ENCODE results near the gene ATP1B3. TPM values are rescaled to one million over a fixed set of nuclear protein-coding genes. Genes with fewer than 3 reads are reported as not detected.
"Not testable (repeated sequence)": the region's sequence is repeated elsewhere in the genome, so short reads cannot be mapped to it uniquely, and the experiment has no call there.

ATP1B3 gene
- total RNA-seq, 2 donors from 2014 or later = 93.6 to 194 TPM

- Mint-ChIP-seq H3K9me3 (no peaks in the 10 kb centered on the region), H3K4me1 (no peaks in the 10 kb centered on the region), H3K27me3 (no peaks in the 10 kb centered on the region), H3K27ac (no peak overlapping the region), H3K4me3 (no peak overlapping the region), H3K36me3 (ENCODE audit: low read depth) (peaks cover 13% of the 10 kb centered on the region)
- ATAC-seq (replicated peaks) = no peak
These were observed 84.3 kb downstream of the ATP1B3 start for GRCh38 chr3:141960731-141961130.

GRCh38 chr3:141963301-141963700 is 86.9 kb downstream of the ATP1B3 start:
- Mint-ChIP-seq H3K4me1 (no peaks in the 10 kb centered on the region), H3K9me3 (no peaks in the 10 kb centered on the region), H3K27ac (no peak overlapping the region), H3K36me3 (ENCODE audit: low read depth) (peaks cover 4% of the 10 kb centered on the region), H3K4me3 (no peak overlapping the region), H3K27me3 (no peaks in the 10 kb centered on the region)
- ATAC-seq (replicated peaks) = no peak

GRCh38 chr3:141965471-141965870 is 89.0 kb downstream of the ATP1B3 start:
- Mint-ChIP-seq H3K4me3 (no peak overlapping the region), H3K27me3 (no peaks in the 10 kb centered on the region), H3K36me3 (ENCODE audit: low read depth) (no peaks in the 10 kb centered on the region), H3K4me1 (no peaks in the 10 kb centered on the region), H3K9me3 (no peaks in the 10 kb centered on the region), H3K27ac (no peak overlapping the region)
- no peak for ATAC-seq (replicated peaks)

- Mint-ChIP-seq H3K27ac (no peak overlapping the region), H3K9me3 (no peaks in the 10 kb centered on the region), H3K4me3 (no peak overlapping the region), H3K36me3 (ENCODE audit: low read depth) (no peaks in the 10 kb centered on the region), H3K27me3 (no peaks in the 10 kb centered on the region), H3K4me1 (no peaks in the 10 kb centered on the region)
- ATAC-seq (replicated peaks) = no peak
These were observed 93.3 kb downstream of the ATP1B3 start for GRCh38 chr3:141969711-141970110.

- Mint-ChIP-seq H3K4me3 (no peak overlapping the region), H3K27me3 (no peaks in the 10 kb centered on the region), H3K4me1 (no peaks in the 10 kb centered on the region), H3K27ac (peak overlapping the region; percentile 6), H3K9me3 (no peaks in the 10 kb centered on the region), H3K36me3 (ENCODE audit: low read depth) (peaks cover 6% of the 10 kb centered on the region)
- no peak for ATAC-seq (replicated peaks)
These were observed 95.1 kb downstream of the ATP1B3 start for GRCh38 chr3:141971571-141971970.

GRCh38 chr3:141972399-141972798 is 96.0 kb downstream of the ATP1B3 start:
- Mint-ChIP-seq H3K9me3 (no peaks in the 10 kb centered on the region), H3K27me3 (no peaks in the 10 kb centered on the region), H3K27ac (peak overlapping the region; percentile 6), H3K4me1 (no peaks in the 10 kb centered on the region), H3K36me3 (ENCODE audit: low read depth) (peaks cover 7% of the 10 kb centered on the region), H3K4me3 (no peak overlapping the region)
- ATAC-seq (replicated peaks) = no peak

GRCh38 chr3:141974777-141975176 is 98.3 kb downstream of the ATP1B3 start:
- H3K9me3 Mint-ChIP-seq; H3K4me3 Mint-ChIP-seq; ATAC-seq (replicated peaks); H3K27me3 Mint-ChIP-seq; H3K27ac Mint-ChIP-seq; H3K4me1 Mint-ChIP-seq: not testable (repeated sequence)
- peaks cover 13% of the 10 kb centered on the region for H3K36me3 Mint-ChIP-seq (ENCODE audit: low read depth)

Other genes with a start within 250 kb of the ATP1B3 start
- gene RNF7, start 138.3 kb upstream of the ATP1B3 start, total RNA-seq = 10 to 100 TPM; 55.5 to 80.2 TPM
- under 1 TPM in 1 of 2 donors, not detected in 1; 0.09 TPM for gene GRK7, start 113.2 kb upstream of the ATP1B3 start, total RNA-seq